WI38 (cell line): ENCODE results near the gene GDF9.

Experiments used
- H3K4me3 ChIP-seq: 2 replicates; pipeline ENCODE4 v1.5.1; 2011; ENCODE audit warnings: low read depth, mild to moderate bottlenecking, control low read depth, low read length
- CTCF ChIP-seq: IDR thresholded peaks from 2 replicates; pipeline ENCODE4 v1.5.1; 2012; ENCODE audit warnings: low read depth, mild to moderate bottlenecking, control low read depth, low read length

The GDF9 gene

GRCh38 chr5:132816554-132816953 is 49.7 kb downstream of the GDF9 start:
- no peak for TF ChIP-seq CTCF
- H3K4me3 ChIP-seq, result no peak overlapping the region

- no peak overlapping the region for H3K4me3 ChIP-seq
- no peak for TF ChIP-seq CTCF
Measured at GRCh38 chr5:132816083-132816482, 50.2 kb downstream of the GDF9 start.

- H3K4me3 ChIP-seq, result no peak overlapping the region
- TF ChIP-seq CTCF, result no peak
Measured at GRCh38 chr5:132815454-132815853, 50.8 kb downstream of the GDF9 start.

- no peak overlapping the region for H3K4me3 ChIP-seq
Measured at GRCh38 chr5:132814503-132815294, 51.6 kb downstream of the GDF9 start.

GRCh38 chr5:132813599-132814502 is 52.4 kb downstream of the GDF9 start:
- peak overlapping the region; percentile 35 for H3K4me3 ChIP-seq
- no peak for TF ChIP-seq CTCF

More at GRCh38 chr5:132814503-132815294, 51.6 kb downstream of the GDF9 start:
- TF ChIP-seq CTCF, result no peak

GRCh38 chr5:132812781-132813598 is 53.3 kb downstream of the GDF9 start, which contains the start of gene SOWAHA:
Gene SOWAHA (plus strand): TSS chr5:132813302. CDS start chr5:132813622, 320 bp downstream.
- TF ChIP-seq CTCF, result no peak
- H3K4me3 ChIP-seq, result peak within 1 kb of the TSS; percentile 43
